Stomach (tissue), 4 donors: ENCODE measurements around the gene THSD4.

Experiments
- CTCF ChIP-seq, 7 experiments: fragments of 450-650 bp in 4 of 7; fragments of 200-600 bp in 3 of 7; sonication (generic) in 3 of 7; IDR thresholded peaks; one replicate each; pipeline ENCODE4 v1.5.1; 2016 to 2019; ENCODE audit warnings: antibody characterized with exemption in 7 of 7, control low read depth in 2 of 7, mild to moderate bottlenecking in 1 of 7
- POLR2A ChIP-seq, 4 donors: fragments of 450-650 bp; IDR thresholded peaks; one replicate each; pipeline ENCODE4 v1.6.1; 2016; ENCODE audit warnings: antibody characterized with exemption in 4 of 4, control low read depth in 2 of 4, mild to moderate bottlenecking in 1 of 4, moderate library complexity in 1 of 4

DNA sequence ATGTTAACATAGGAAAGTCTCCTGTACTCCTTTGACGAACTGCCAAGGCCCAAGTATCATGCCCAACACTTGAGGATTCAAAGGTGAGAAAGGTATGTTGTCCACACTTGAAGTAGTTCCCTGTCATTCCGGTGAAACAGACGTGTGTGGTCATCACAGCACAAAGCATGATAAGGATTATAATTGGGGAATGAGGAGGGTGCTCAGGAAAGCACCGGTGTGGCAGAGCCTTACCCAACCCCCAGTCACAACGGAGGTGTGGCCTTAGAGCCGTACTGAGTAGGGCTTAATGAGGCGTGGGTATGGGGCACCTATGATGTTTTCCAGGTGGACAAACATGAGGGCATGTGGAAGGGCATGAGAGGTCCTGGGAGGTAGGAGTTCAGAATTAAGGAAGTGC, 492.1 kb downstream of the THSD4 start:
- TF ChIP-seq POLR2A (IDR thresholded peaks at IDR 0.05) (no peak), CTCF (IDR thresholded peaks at IDR 0.05) (no peak)
